Small intestine (tissue), 4 donors: ENCODE measurements around the gene SIAE. TPM values are rescaled to one million over a fixed set of nuclear protein-coding genes. Genes with fewer than 3 reads are reported as not detected.

Experiments
- polyA plus RNA-seq, 4 donors: library from polyadenylated mRNA; stranded (reverse) in 3 of 4; unstranded in 1 of 4; fragments of 200-250 nt in 3 of 4; fragments of 120-200 nt in 1 of 4; gene quantifications; one replicate each; pipeline versions ENCODE4 v1.2.1 to v1.2.3, GENCODE V29; 2013
- donor health status: healthy with polysubstance abuse.
- donor health status: Bipolar disorder and iron deficiency.
- donor health status: healthy.

The SIAE gene
- polyA plus RNA-seq, 4 donors = 4.1 to 68.9 (median 27.5) TPM

Other genes with a start within 250 kb of the SIAE start
- not detected for gene OR8B4, start 248.9 kb downstream of the SIAE start, polyA plus RNA-seq
- gene OR8B8, start 228.0 kb downstream of the SIAE start, polyA plus RNA-seq = not detected
- not detected for gene OR8B12, start 130.1 kb downstream of the SIAE start, polyA plus RNA-seq
- not detected for gene OR8A1, start 103.7 kb downstream of the SIAE start, polyA plus RNA-seq
- under 1 TPM in 1 of 4 donors, not detected in 3; 0.04 TPM for gene PANX3, start 62.3 kb downstream of the SIAE start, polyA plus RNA-seq
- 10 to 100 TPM; 22.5 to 47.4 (median 41.1) TPM for gene TBRG1, start 50.9 kb downstream of the SIAE start, polyA plus RNA-seq
- gene SPA17, start 165 bp upstream of the SIAE start, polyA plus RNA-seq = 1 to 10 TPM; 3.2 to 9.8 (median 7.0) TPM
- gene NRGN, start 66.2 kb upstream of the SIAE start, polyA plus RNA-seq = 1 to 10 TPM in 2 of 4 donors, under 1 TPM in 1, not detected in 1; 0.67 to 6.5 (median 2.3) TPM
- 1 to 10 TPM in 1 of 4 donors, under 1 TPM in 1, not detected in 2; 0.91 to 6.4 TPM for gene VSIG2, start 78.5 kb upstream of the SIAE start, polyA plus RNA-seq
- 10 to 100 TPM in 2 of 4 donors, 1 to 10 TPM in 1, under 1 TPM in 1; 0.67 to 38.3 (median 6.9) TPM for gene ESAM, start 88.6 kb upstream of the SIAE start, polyA plus RNA-seq
- gene MSANTD2, start 126.7 kb upstream of the SIAE start, polyA plus RNA-seq = 10 to 100 TPM in 1 of 4 donors, 1 to 10 TPM in 3; 4.4 to 19.9 (median 6.4) TPM
- 10 to 100 TPM in 3 of 4 donors, 1 to 10 TPM in 1; 4.5 to 16.1 (median 11.4) TPM for gene ROBO3, start 191.7 kb upstream of the SIAE start, polyA plus RNA-seq
- 1 to 10 TPM in 3 of 4 donors, under 1 TPM in 1; 0.45 to 8.9 (median 2.6) TPM for gene ROBO4, start 224.1 kb upstream of the SIAE start, polyA plus RNA-seq
- under 1 TPM in 1 of 4 donors, not detected in 3; 0.06 TPM for gene HEPN1, start 245.5 kb upstream of the SIAE start, polyA plus RNA-seq